UCSD-AML1 (cell line): ENCODE measurements around the gene RAET1G.
A peak's percentile ranks its signal among the peaks of the same experiment; 100 is the strongest.
"Not testable (repeated sequence)": the region's sequence is repeated elsewhere in the genome, so short reads cannot be mapped to it uniquely, and the experiment has no call there.

Source experiments
- DNase-seq: peaks from one replicate; lab custom pipeline; 2025; ENCODE audit not compliant: unreplicated experiment; lab: John Stamatoyannopoulos, UW

Gene RAET1G

GRCh38 chr6:149922642-149923326 is at the start of gene RAET1G:
Gene RAET1G (minus strand): TSS chr6:149923121. CDS start chr6:149923010, 111 bp downstream.
- DNase-seq = peak; percentile 84

GRCh38 chr6:149969635-149970034 is 46.7 kb upstream of the RAET1G start:
- no peak for DNase-seq

- DNase-seq = not testable (repeated sequence)
Observed at GRCh38 chr6:149968909-149969308, 46.0 kb upstream of the RAET1G start.

GRCh38 chr6:149967999-149968398 is 45.1 kb upstream of the RAET1G start:
- DNase-seq = not testable (repeated sequence)

GRCh38 chr6:149967591-149967990 is 44.7 kb upstream of the RAET1G start:
- no peak for DNase-seq

- DNase-seq = not testable (repeated sequence)
Observed at GRCh38 chr6:149966319-149966718, 43.4 kb upstream of the RAET1G start.

GRCh38 chr6:149965194-149966020 is 42.5 kb upstream of the RAET1G start:
- DNase-seq = peak; percentile 26

- DNase-seq = no peak
Observed at GRCh38 chr6:149964308-149965193, 41.6 kb upstream of the RAET1G start.

- peak; percentile 87 for DNase-seq
Observed at GRCh38 chr6:149963462-149964307, 40.8 kb upstream of the RAET1G start, which contains the start of gene ULBP1. Gene ULBP1 (plus strand): TSS chr6:149963943. CDS start chr6:149964050, 107 bp downstream.

GRCh38 chr6:149963212-149963461 is 40.2 kb upstream of the RAET1G start:
- no peak for DNase-seq

- no peak for DNase-seq
Observed at GRCh38 chr6:149962461-149963211, 39.7 kb upstream of the RAET1G start.

GRCh38 chr6:149961728-149962425 is 39.0 kb upstream of the RAET1G start:
- DNase-seq = peak; percentile 51

GRCh38 chr6:149960488-149960887 is 37.6 kb upstream of the RAET1G start:
- no peak for DNase-seq

- not testable (repeated sequence) for DNase-seq
Observed at GRCh38 chr6:149959806-149960205, 36.9 kb upstream of the RAET1G start.

- DNase-seq = not testable (repeated sequence)
Observed at GRCh38 chr6:149958124-149958523, 35.2 kb upstream of the RAET1G start.

GRCh38 chr6:149955654-149956317 is 32.9 kb upstream of the RAET1G start:
- DNase-seq = not testable (repeated sequence)

- not testable (repeated sequence) for DNase-seq
Observed at GRCh38 chr6:149954984-149955653, 32.2 kb upstream of the RAET1G start.
